Stimulated activated CD8-positive, alpha-beta memory T cell treated with anti-CD3 and anti-CD28 coated beads, Interleukin-15, amount 100 ng/mL, for 48 hours (primary cell): ENCODE measurements around the gene BANF2.

Experiments used
- DNase-seq, 2 donors: peaks; one replicate each; pipeline ENCODE4 v3.0.0-alpha.2; 2020; ENCODE audit warnings: low read depth in 2 of 2

The BANF2 gene

GRCh38 chr20:17664025-17664633 lies 35.6 kb upstream of the BANF2 start:
- DNase-seq = no peak

GRCh38 chr20:17665756-17666155 lies 34.0 kb upstream of the BANF2 start:
- no peak for DNase-seq

- DNase-seq = no peak
Observed at GRCh38 chr20:17666481-17666880, 33.3 kb upstream of the BANF2 start.

GRCh38 chr20:17667445-17667844 lies 32.3 kb upstream of the BANF2 start:
- DNase-seq = no peak

- DNase-seq = no peak
Observed at GRCh38 chr20:17668432-17668831, 31.3 kb upstream of the BANF2 start.

GRCh38 chr20:17669306-17669931 lies 30.3 kb upstream of the BANF2 start:
- DNase-seq = no peak

GRCh38 chr20:17671011-17671410 lies 28.8 kb upstream of the BANF2 start:
- no peak for DNase-seq

GRCh38 chr20:17671565-17671964 lies 28.2 kb upstream of the BANF2 start:
- DNase-seq = no peak

- DNase-seq = no peak
Observed at GRCh38 chr20:17673084-17673483, 26.7 kb upstream of the BANF2 start.

- DNase-seq = no peak
Observed at GRCh38 chr20:17674722-17675518, 24.8 kb upstream of the BANF2 start.

- DNase-seq = no peak
Observed at GRCh38 chr20:17675519-17676377, 24.0 kb upstream of the BANF2 start.

- no peak for DNase-seq
Observed at GRCh38 chr20:17676378-17676759, 23.4 kb upstream of the BANF2 start.

GRCh38 chr20:17676942-17677341 lies 22.8 kb upstream of the BANF2 start:
- no peak for DNase-seq

- no peak for DNase-seq
Observed at GRCh38 chr20:17678295-17678694, 21.5 kb upstream of the BANF2 start.

- DNase-seq = no peak
Observed at GRCh38 chr20:17678886-17679285, 20.9 kb upstream of the BANF2 start.

- no peak for DNase-seq
Observed at GRCh38 chr20:17679941-17680835, 19.6 kb upstream of the BANF2 start.

GRCh38 chr20:17680836-17681725 lies 18.7 kb upstream of the BANF2 start:
- peak; percentile 58 to 63 for DNase-seq

- DNase-seq = no peak
Observed at GRCh38 chr20:17681726-17682102, 18.1 kb upstream of the BANF2 start.

- DNase-seq = peak; percentile 96 to 97
Observed at GRCh38 chr20:17682103-17682888, 17.5 kb upstream of the BANF2 start, which contains the start of gene RRBP1. Gene RRBP1, minus strand, starts transcription at chr20:17682242. Its CDS starts 21,735 bp downstream, at chr20:17660507.
